Nephron (organoid): ENCODE results near the gene DENND6B.

ENCODE experiments used
- H3K27ac Mint-ChIP-seq, 3 experiments: 2 replicates each; pipeline ENCODE4 v1.8.0; 2020; ENCODE audit warnings: mixed read lengths in 3 of 3, mild to moderate bottlenecking in 2 of 3, moderate library complexity in 1 of 3
- H3K27me3 Mint-ChIP-seq: 2 replicates; pipeline ENCODE4 v1.8.0; 2021; ENCODE audit warnings: low read depth, mild to moderate bottlenecking, moderate library complexity, mixed read lengths
- H3K36me3 Mint-ChIP-seq: 2 replicates; pipeline ENCODE4 v1.8.0; 2020; ENCODE audit warnings: low read depth, mixed read lengths
- H3K4me1 Mint-ChIP-seq: 2 replicates; pipeline ENCODE4 v1.8.0; 2020; ENCODE audit warnings: mixed read lengths
- H3K4me3 Mint-ChIP-seq, 3 experiments: 2 replicates each; pipeline ENCODE4 v1.8.0; 2020; ENCODE audit warnings: mild to moderate bottlenecking in 3 of 3, mixed read lengths in 3 of 3, moderate library complexity in 2 of 3
- H3K9me3 Mint-ChIP-seq: 2 replicates; pipeline ENCODE4 v1.8.0; 2020; ENCODE audit warnings: mixed read lengths
- CTCF ChIP-seq, 3 experiments: fragments of 200-600 bp; sonication (generic); IDR thresholded peaks; one replicate each; pipeline ENCODE4 v1.5.0; 2021; ENCODE audit warnings: antibody characterized with exemption in 3 of 3; ENCODE audit not compliant: unreplicated experiment in 3 of 3

DENND6B gene

GRCh38 chr22:50363166-50363802 is 36.5 kb upstream of the DENND6B start:
- TF ChIP-seq CTCF (IDR thresholded peaks at IDR 0.05; ENCODE audit: unreplicated experiment in 3 of 3) = no peak
- peaks cover 64% of the 10 kb centered on the region for H3K36me3 Mint-ChIP-seq
- H3K4me3 Mint-ChIP-seq = no peak overlapping the region
- H3K27me3 Mint-ChIP-seq = no peaks in the 10 kb centered on the region
- peaks cover 2% of the 10 kb centered on the region for H3K9me3 Mint-ChIP-seq
- no peak overlapping the region for H3K27ac Mint-ChIP-seq
- H3K4me1 Mint-ChIP-seq = peaks cover 14% of the 10 kb centered on the region

DNA sequence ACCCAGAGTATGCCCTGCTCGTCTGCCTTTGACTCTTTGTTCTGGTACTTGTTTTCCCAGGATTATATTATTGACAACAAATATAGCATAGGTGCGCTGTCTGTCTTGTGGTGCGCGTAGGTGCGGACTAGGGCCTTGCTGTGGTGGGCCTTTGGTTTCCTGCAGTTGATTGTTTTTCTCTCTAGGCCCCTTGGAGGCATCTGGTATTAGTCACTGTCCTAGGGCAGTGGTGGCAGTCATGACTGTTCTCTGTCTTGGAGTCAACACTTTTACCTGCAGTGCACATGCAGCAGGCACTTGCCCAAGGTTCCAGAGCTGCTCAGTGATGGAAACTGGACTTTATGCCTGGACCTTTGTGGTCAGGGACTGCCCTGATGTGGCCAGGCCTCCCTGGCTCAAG is 34.9 kb upstream of the DENND6B start:
- TF ChIP-seq CTCF (IDR thresholded peaks at IDR 0.05; ENCODE audit: unreplicated experiment in 3 of 3) = no peak

DNA sequence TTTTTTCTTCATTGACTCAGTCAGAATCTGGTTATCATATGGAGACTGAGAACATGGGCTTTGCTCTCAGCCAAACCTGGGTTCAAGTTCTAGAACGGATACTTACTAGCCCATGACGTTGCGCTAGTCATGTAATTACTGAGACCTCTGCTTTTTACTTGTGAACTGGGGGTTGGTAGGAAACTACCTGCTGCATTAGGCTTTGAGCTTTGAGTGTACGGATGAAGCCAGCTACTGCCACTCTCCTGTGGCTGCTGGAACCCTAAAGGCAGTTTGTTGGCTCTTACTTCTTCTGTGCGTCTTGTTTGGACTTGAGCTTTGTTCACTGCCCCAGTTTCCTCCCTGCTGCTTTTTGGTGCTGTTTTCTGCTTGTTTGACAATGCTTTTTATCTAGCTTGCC is 34.4 kb upstream of the DENND6B start:
- Mint-ChIP-seq H3K9me3 (peaks cover 2% of the 10 kb centered on the region), H3K4me3 (no peak overlapping the region), H3K27ac (no peak overlapping the region), H3K27me3 (no peaks in the 10 kb centered on the region), H3K36me3 (peaks cover 56% of the 10 kb centered on the region), H3K4me1 (peaks cover 6% of the 10 kb centered on the region)
- no peak for TF ChIP-seq CTCF (IDR thresholded peaks at IDR 0.05; ENCODE audit: unreplicated experiment in 3 of 3)

More for the DNA sequence above, 34.9 kb upstream of the DENND6B start:
- Mint-ChIP-seq H3K9me3 (peaks cover 2% of the 10 kb centered on the region), H3K27ac (no peak overlapping the region), H3K27me3 (no peaks in the 10 kb centered on the region), H3K4me1 (peaks cover 10% of the 10 kb centered on the region), H3K36me3 (peaks cover 56% of the 10 kb centered on the region), H3K4me3 (no peak overlapping the region)

- Mint-ChIP-seq H3K36me3 (peaks cover 53% of the 10 kb centered on the region), H3K4me1 (peaks cover under 1% of the 10 kb centered on the region), H3K4me3 (no peak overlapping the region), H3K27ac (no peak overlapping the region), H3K27me3 (no peaks in the 10 kb centered on the region), H3K9me3 (peaks cover 2% of the 10 kb centered on the region)
- TF ChIP-seq CTCF (IDR thresholded peaks at IDR 0.05; ENCODE audit: unreplicated experiment in 3 of 3) = no peak
Observed at GRCh38 chr22:50360578-50360977, 33.8 kb upstream of the DENND6B start.

DNA sequence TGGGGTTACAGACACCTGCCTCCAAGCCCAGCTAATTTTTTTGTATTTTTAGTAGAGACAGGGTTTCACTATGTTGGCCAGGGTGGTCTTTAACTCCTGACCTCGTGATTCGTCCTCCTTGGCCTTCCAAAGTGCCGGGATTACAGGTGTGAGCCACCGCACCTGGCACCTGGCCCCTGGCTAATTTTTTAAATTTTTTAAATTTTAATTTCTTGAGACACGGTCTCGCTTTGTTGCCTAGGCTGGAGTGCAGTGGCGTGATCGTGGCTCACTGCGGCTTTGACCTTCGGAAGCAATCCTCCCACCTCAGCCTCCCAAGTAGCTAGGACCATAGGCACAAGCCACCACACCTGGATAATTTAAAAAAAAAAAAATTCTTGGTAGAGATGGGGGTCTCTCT is 30.9 kb upstream of the DENND6B start:
- Mint-ChIP-seq H3K4me3 (no peak overlapping the region), H3K4me1 (no peaks in the 10 kb centered on the region), H3K9me3 (peaks cover 2% of the 10 kb centered on the region), H3K27ac (no peak overlapping the region), H3K36me3 (peaks cover 49% of the 10 kb centered on the region), H3K27me3 (no peaks in the 10 kb centered on the region)
- TF ChIP-seq CTCF (IDR thresholded peaks at IDR 0.05; ENCODE audit: unreplicated experiment in 3 of 3) = no peak

GRCh38 chr22:50357222-50357621 is 30.4 kb upstream of the DENND6B start:
- H3K9me3 Mint-ChIP-seq = peaks cover 2% of the 10 kb centered on the region
- H3K4me1 Mint-ChIP-seq = no peaks in the 10 kb centered on the region
- peak overlapping the region in 1 of 3 experiments; percentile 19 for H3K27ac Mint-ChIP-seq
- TF ChIP-seq CTCF (IDR thresholded peaks at IDR 0.05; ENCODE audit: unreplicated experiment in 3 of 3) = no peak
- peaks cover 50% of the 10 kb centered on the region for H3K36me3 Mint-ChIP-seq
- no peak overlapping the region for H3K4me3 Mint-ChIP-seq
- no peaks in the 10 kb centered on the region for H3K27me3 Mint-ChIP-seq
